Keratinocyte (primary cell): Measurements from ENCODE around the gene PARD3B.

ENCODE experiments used
- EZH2 ChIP-seq: IDR thresholded peaks from one replicate; pipeline ENCODE4 v1.6.1; 2012; ENCODE audit warnings: inconsistent platforms, mild to moderate bottlenecking, low read length, moderate library complexity
- TF ChIP-seq, protein P1 (sequence below), 3 experiments: IDR thresholded peaks in 1 of 3; conservative IDR thresholded peaks in 1 of 3; optimal IDR thresholded peaks in 1 of 3; 2 replicates in 2 of 3; 3 replicates in 1 of 3; pipeline versions ENCODE3 to v1.5.1; 2011; ENCODE audit warnings: low read length in 3 of 3, mild to moderate bottlenecking in 3 of 3, moderate library complexity in 2 of 3, control low read depth in 1 of 3, inconsistent platforms in 1 of 3; ENCODE audit not compliant: insufficient read depth in 2 of 3; ENCODE audit errors: extremely low read depth in 1 of 3

DNA sequence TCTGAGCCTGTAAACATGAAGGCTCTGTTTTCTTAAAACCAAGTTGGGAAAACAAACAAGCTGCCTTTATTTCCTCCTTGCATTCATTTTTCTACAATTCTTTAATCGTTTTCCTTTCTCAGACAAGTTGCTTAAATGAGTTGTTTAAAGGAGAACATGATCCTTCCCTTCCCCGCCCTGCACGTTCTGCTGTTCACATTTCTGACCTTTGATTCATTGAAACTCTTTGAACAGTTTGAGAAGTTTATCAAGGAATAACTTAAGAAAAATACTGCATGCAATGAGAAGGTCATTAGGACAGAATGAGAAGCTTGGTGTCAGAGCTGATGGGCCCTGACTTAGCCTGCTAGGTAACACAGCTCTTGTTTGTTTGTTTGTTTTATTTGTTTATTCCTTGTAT is 181.6 kb downstream of the PARD3B start:
- TF ChIP-seq, protein P1, sequence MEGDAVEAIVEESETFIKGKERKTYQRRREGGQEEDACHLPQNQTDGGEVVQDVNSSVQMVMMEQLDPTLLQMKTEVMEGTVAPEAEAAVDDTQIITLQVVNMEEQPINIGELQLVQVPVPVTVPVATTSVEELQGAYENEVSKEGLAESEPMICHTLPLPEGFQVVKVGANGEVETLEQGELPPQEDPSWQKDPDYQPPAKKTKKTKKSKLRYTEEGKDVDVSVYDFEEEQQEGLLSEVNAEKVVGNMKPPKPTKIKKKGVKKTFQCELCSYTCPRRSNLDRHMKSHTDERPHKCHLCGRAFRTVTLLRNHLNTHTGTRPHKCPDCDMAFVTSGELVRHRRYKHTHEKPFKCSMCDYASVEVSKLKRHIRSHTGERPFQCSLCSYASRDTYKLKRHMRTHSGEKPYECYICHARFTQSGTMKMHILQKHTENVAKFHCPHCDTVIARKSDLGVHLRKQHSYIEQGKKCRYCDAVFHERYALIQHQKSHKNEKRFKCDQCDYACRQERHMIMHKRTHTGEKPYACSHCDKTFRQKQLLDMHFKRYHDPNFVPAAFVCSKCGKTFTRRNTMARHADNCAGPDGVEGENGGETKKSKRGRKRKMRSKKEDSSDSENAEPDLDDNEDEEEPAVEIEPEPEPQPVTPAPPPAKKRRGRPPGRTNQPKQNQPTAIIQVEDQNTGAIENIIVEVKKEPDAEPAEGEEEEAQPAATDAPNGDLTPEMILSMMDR (optimal IDR thresholded peaks at IDR 0.05 in 1 of 3, IDR thresholded peaks at IDR 0.05 in 1 of 3, conservative IDR thresholded peaks at IDR 0.05 in 1 of 3; ENCODE audit: extremely low read depth in 1 of 3, insufficient read depth in 2 of 3, low read length in 3 of 3): no peak
- no peak for TF ChIP-seq EZH2
